ENCODE results near the gene MSL1. TPM values are rescaled to one million over a fixed set of nuclear protein-coding genes. Genes with fewer than 3 reads are reported as not detected.

Gene MSL1
- total and polyA plus RNA-seq, 2 of the 13 experiments (the other 11 are each of a cell fraction or from before 2014, with no cell fraction given), result 63.8 to 88.5 TPM

DNA sequence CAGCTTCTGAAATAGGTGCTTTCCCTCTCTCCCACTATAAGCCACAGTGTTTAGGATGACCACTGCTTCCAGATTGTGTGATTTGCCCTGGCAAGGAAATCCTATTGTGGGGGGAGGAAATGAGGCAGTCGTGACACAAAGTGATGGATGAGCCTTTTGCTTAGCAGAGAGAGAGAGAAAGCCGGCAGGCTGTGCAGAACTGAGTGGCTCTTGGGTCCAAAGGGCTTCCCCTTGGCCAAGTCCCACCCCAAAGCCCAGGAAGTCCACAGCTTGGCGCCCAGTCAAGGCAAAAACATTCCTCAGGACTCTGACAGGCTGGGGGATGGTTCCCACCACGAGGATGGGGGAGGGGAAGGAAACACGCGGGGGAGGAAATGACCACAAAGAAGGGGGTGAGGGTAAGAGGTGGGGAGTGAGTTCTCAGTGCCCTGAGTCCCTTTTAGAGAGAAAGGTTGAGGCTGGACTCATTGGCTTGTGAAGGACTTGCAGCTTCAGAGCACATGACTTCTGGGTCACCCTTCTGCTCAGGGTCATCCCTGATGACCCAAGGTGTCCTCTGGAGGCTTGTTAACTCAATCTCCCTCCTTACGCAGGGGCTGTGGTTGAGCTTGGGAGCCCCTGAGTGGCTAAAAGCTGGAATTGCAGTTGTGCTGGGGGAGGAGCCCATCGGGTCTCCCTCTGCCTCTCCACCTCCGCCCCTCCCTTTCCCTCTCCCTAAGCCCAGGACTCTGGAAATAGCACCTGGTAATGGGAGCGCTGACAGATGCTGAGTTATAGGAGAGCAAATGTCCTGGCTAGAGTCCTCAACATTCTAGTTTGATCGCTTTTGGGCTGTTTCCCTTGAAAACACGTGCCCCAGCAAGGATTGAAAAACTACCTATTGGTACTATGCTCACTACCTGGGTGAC, 10.3 kb upstream of the MSL1 start (continued):
- TF ChIP-seq, protein P1, sequence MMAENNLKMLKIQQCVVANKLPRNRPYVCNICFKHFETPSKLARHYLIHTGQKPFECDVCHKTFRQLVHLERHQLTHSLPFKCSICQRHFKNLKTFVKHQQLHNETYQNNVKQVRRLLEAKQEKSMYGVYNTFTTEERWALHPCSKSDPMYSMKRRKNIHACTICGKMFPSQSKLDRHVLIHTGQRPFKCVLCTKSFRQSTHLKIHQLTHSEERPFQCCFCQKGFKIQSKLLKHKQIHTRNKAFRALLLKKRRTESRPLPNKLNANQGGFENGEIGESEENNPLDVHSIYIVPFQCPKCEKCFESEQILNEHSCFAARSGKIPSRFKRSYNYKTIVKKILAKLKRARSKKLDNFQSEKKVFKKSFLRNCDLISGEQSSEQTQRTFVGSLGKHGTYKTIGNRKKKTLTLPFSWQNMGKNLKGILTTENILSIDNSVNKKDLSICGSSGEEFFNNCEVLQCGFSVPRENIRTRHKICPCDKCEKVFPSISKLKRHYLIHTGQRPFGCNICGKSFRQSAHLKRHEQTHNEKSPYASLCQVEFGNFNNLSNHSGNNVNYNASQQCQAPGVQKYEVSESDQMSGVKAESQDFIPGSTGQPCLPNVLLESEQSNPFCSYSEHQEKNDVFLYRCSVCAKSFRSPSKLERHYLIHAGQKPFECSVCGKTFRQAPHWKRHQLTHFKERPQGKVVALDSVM (CRISPR knock-in tag; IDR thresholded peaks at IDR 0.05), result peak; percentile 53
- TF ChIP-seq TP53 (CRISPR knock-in tag; conservative IDR thresholded peaks at IDR 0.05) (no peak), FOXK2 (IDR thresholded peaks at IDR 0.05) (peak; percentile 40; the same call in 1 of the 2 replicates), FOXO1 (CRISPR knock-in tag; IDR thresholded peaks at IDR 0.05) (peak; percentile 42), ZHX1 (CRISPR knock-in tag; IDR thresholded peaks at IDR 0.05; ENCODE audit: low read depth) (no peak), GFI1 (CRISPR knock-in tag; IDR thresholded peaks at IDR 0.05; ENCODE audit: borderline replicate concordance) (no peak), ZNF143 (CRISPR knock-in tag; IDR thresholded peaks at IDR 0.05) (peak; percentile 35; the same call in 1 of the 2 replicates), CREB3 (CRISPR knock-in tag; IDR thresholded peaks at IDR 0.05) (0 out of 2 replicates have a peak, but pooled peaks have one; percentile 10), JUNB (CRISPR knock-in tag; IDR thresholded peaks at IDR 0.05; ENCODE audit: borderline replicate concordance) (no peak), ZKSCAN1 (IDR thresholded peaks at IDR 0.05; ENCODE audit: low read length) (peak; percentile 16), ZBTB7B (CRISPR knock-in tag; IDR thresholded peaks at IDR 0.05) (0 out of 2 replicates have a peak, but pooled peaks have one; percentile 84), FOSL2 (CRISPR knock-in tag; IDR thresholded peaks at IDR 0.05) (peak; percentile 40), PAX8 (CRISPR knock-in tag; IDR thresholded peaks at IDR 0.05; ENCODE audit: borderline replicate concordance) (no peak), ZNF768 (CRISPR knock-in tag; IDR thresholded peaks at IDR 0.05) (no peak), FOXC1 (CRISPR knock-in tag; IDR thresholded peaks at IDR 0.05; ENCODE audit: borderline replicate concordance) (peak; percentile 84), ZNF83 (CRISPR knock-in tag; IDR thresholded peaks at IDR 0.05; ENCODE audit: borderline replicate concordance) (no peak), FOXA3 (CRISPR knock-in tag; IDR thresholded peaks at IDR 0.05) (peak; percentile 50), SYNCRIP (IDR thresholded peaks at IDR 0.05; ENCODE audit: insufficient read depth, low read depth, low read length) (no peak)
- TF ChIP-seq, protein P2, sequence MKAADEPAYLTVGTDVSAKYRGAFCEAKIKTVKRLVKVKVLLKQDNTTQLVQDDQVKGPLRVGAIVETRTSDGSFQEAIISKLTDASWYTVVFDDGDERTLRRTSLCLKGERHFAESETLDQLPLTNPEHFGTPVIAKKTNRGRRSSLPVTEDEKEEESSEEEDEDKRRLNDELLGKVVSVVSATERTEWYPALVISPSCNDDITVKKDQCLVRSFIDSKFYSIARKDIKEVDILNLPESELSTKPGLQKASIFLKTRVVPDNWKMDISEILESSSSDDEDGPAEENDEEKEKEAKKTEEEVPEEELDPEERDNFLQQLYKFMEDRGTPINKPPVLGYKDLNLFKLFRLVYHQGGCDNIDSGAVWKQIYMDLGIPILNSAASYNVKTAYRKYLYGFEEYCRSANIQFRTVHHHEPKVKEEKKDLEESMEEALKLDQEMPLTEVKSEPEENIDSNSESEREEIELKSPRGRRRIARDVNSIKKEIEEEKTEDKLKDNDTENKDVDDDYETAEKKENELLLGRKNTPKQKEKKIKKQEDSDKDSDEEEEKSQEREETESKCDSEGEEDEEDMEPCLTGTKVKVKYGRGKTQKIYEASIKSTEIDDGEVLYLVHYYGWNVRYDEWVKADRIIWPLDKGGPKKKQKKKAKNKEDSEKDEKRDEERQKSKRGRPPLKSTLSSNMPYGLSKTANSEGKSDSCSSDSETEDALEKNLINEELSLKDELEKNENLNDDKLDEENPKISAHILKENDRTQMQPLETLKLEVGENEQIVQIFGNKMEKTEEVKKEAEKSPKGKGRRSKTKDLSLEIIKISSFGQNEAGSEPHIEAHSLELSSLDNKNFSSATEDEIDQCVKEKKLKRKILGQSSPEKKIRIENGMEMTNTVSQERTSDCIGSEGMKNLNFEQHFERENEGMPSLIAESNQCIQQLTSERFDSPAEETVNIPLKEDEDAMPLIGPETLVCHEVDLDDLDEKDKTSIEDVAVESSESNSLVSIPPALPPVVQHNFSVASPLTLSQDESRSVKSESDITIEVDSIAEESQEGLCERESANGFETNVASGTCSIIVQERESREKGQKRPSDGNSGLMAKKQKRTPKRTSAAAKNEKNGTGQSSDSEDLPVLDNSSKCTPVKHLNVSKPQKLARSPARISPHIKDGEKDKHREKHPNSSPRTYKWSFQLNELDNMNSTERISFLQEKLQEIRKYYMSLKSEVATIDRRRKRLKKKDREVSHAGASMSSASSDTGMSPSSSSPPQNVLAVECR (CRISPR knock-in tag; IDR thresholded peaks at IDR 0.05; ENCODE audit: borderline replicate concordance), result peak; percentile 83; the same call in 1 of the 2 replicates
